Right atrium auricular region (tissue), 2 donors: ENCODE measurements around the gene PARP15. TPM values are rescaled to one million over a fixed set of nuclear protein-coding genes. Genes with fewer than 3 reads are reported as not detected.

Experiments
- DNase-seq: peaks from one replicate; pipeline ENCODE4 v3.0.0-alpha.2; 2019; ENCODE audit warnings: low spot score
- H3K27ac ChIP-seq, 2 donors: fragments of 200-600 bp; sonication (generic); 1 replicate in 1 of 2; 2 replicates in 1 of 2; pipeline ENCODE4 v1.5.1; 2016 to 2019
- H3K27me3 ChIP-seq, 2 donors: fragments of 200-600 bp; sonication (generic); one replicate each; pipeline versions ENCODE4 v1.5.1 to v1.6.0; 2017 to 2019
- H3K36me3 ChIP-seq: fragments of 200-600 bp; sonication (generic); one replicate; pipeline ENCODE4 v1.5.1; 2016
- H3K4me1 ChIP-seq, 2 donors: fragments of 200-600 bp; sonication (generic); one replicate each; pipeline versions ENCODE4 v1.5.1 to v1.6.0; 2017 to 2019
- H3K4me3 ChIP-seq, 2 donors: fragments of 200-600 bp; sonication (generic); 1 replicate in 1 of 2; 2 replicates in 1 of 2; pipeline ENCODE4 v1.5.1; 2017 to 2019; ENCODE audit warnings: mild to moderate bottlenecking in 1 of 2, moderate library complexity in 1 of 2
- H3K9me3 ChIP-seq, 2 donors: fragments of 200-600 bp; sonication (generic); one replicate each; pipeline ENCODE4 v1.5.1; 2019
- total RNA-seq, 2 donors: library from RNA; depleted of rRNA; stranded (reverse); fragments of >200 nt; gene quantifications; one replicate each; pipeline ENCODE4 v1.1.0, GENCODE V29; 2016
- TF ChIP-seq, protein P1 (sequence below), 2 donors: fragments of 200-600 bp; sonication (generic); IDR thresholded peaks; one replicate each; pipeline ENCODE4 v1.5.1; 2019; ENCODE audit warnings: antibody characterized with exemption in 2 of 2

The PARP15 gene
- total RNA-seq, 2 donors from 2014 or later: 1.1 to 1.7 TPM

DNA sequence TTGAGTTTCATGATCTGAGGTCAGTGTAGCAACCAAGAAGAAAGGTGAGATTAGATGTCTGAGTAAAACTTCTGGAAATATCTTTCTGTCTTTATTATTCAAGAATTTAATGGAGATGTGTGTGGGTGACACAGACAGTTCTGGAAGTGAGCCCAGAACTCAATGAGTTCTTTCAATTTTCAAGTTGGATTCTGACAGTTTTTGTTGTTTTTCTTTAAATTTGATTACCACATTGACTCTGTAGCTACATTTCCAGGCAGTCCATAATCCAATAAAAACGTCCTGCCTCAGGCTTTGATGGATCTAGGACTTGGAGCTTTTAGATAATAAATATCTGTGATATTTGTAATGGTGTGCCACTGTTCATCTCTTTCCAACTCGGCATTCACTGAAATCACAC, 99.3 kb downstream of the PARP15 start:
- H3K4me3 ChIP-seq: no peak overlapping the region
- no peaks in the 10 kb centered on the region for H3K27me3 ChIP-seq
- H3K27ac ChIP-seq: no peak overlapping the region
- no peaks in the 10 kb centered on the region for H3K36me3 ChIP-seq
- no peaks in the 10 kb centered on the region for H3K9me3 ChIP-seq
- TF ChIP-seq, protein P1, sequence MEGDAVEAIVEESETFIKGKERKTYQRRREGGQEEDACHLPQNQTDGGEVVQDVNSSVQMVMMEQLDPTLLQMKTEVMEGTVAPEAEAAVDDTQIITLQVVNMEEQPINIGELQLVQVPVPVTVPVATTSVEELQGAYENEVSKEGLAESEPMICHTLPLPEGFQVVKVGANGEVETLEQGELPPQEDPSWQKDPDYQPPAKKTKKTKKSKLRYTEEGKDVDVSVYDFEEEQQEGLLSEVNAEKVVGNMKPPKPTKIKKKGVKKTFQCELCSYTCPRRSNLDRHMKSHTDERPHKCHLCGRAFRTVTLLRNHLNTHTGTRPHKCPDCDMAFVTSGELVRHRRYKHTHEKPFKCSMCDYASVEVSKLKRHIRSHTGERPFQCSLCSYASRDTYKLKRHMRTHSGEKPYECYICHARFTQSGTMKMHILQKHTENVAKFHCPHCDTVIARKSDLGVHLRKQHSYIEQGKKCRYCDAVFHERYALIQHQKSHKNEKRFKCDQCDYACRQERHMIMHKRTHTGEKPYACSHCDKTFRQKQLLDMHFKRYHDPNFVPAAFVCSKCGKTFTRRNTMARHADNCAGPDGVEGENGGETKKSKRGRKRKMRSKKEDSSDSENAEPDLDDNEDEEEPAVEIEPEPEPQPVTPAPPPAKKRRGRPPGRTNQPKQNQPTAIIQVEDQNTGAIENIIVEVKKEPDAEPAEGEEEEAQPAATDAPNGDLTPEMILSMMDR (IDR thresholded peaks at IDR 0.05): no peak
- DNase-seq: no peak
- peaks cover 0 to 16% of the 10 kb centered on the region in 2 donors for H3K4me1 ChIP-seq

DNA sequence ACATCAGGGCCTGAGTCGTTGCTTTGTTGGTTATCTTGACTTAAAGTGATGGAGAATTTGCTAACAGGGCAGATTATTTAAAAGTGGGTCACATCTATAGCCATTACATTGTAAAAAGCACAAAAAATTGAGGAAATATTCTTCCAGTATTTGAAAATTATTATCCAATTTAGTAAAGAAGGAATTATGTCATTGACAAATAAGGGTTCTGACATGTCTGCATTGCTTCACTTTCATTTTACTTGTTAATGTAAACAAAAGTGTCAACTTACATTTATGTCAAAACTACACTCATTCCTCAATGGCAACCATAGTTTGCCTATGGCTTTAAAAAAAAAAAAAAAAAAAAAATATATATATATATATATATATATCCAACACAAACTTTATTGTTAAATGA, 99.8 kb downstream of the PARP15 start:
- Histone ChIP-seq H3K27ac (no peak overlapping the region), H3K9me3 (no peaks in the 10 kb centered on the region)
- TF ChIP-seq, protein P1 (IDR thresholded peaks at IDR 0.05): no peak

DNA sequence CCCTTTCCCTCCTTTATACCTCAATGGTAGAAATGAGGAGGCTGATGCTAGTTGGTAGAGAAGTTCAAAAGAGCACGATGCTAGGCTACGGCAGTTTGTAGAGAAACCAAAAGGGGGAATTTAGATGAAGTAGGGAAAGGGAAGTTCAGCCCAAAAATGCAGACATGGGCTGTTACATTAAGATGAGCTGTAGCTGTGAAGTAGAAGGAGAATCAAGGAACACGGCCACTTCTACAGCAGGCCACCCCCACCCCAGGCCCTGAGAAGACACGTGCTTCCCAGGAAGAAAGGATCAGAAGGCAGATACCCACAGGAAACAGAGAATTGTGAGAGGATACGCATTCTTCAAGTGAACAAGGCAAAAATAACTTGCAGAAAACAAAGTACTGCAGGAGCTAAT, 101.1 kb downstream of the PARP15 start:
- TF ChIP-seq, protein P1 (IDR thresholded peaks at IDR 0.05): no peak
- Histone ChIP-seq H3K4me3 (no peak overlapping the region), H3K27ac (peak overlapping the region; percentile 93), H3K36me3 (no peaks in the 10 kb centered on the region), H3K27me3 (no peaks in the 10 kb centered on the region), H3K9me3 (no peaks in the 10 kb centered on the region), H3K4me1 (peaks cover 0 to 26% of the 10 kb centered on the region in 2 donors)
- no peak for DNase-seq

More for the DNA sequence above, 99.8 kb downstream of the PARP15 start:
- H3K27me3 ChIP-seq: no peaks in the 10 kb centered on the region
- no peak for DNase-seq
- H3K36me3 ChIP-seq: no peaks in the 10 kb centered on the region
- no peak overlapping the region for H3K4me3 ChIP-seq
- H3K4me1 ChIP-seq: peaks cover 0 to 19% of the 10 kb centered on the region in 2 donors

DNA sequence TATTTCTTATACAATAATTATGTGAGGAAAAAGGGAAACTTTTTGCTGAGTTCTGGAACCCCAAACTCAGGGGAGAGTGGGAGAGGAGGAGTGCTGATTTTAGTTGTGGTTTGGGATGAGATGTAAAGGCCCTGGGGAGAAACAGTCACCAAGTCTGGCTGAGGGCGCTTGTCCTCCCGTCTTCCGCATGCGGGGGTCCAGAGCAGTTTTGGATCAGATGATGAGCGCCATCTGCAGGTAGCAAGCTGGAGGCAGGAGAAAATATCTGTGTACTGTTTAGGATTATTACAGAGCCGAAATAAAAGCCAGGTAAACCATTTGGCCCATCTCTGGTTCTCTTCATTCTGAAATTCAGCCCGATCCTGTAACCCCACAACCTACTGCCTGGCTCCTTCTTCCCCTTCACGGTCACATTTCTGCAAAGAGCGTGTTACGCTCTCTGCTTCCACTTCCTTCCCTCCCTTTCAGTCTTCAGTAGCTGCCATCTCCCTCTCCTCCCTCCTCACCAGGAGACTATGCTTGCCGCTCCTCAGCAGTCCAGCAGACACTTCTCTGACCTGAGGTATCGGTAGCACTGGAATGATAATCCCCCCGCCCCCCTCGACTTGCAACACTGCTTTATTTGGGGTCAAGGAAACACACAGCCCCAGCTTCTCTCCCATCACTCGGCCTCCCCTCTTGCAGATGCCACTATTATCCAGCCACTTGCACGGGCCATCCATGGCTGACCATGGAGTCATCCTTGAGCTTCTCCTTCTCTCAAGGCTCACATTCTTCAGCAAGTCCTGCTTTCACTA, 101.8 kb downstream of the PARP15 start:
- peak overlapping the region; percentile 93 for H3K27ac ChIP-seq
- DNase-seq: peak; percentile 87
- no peaks in the 10 kb centered on the region for H3K9me3 ChIP-seq
- H3K4me3 ChIP-seq: peak overlapping the region; percentile 86 to 93
- TF ChIP-seq, protein P1 (IDR thresholded peaks at IDR 0.05): peak; percentile 83 to 90
- peaks cover 0 to 26% of the 10 kb centered on the region in 2 donors for H3K4me1 ChIP-seq
- no peaks in the 10 kb centered on the region for H3K36me3 ChIP-seq
- H3K27me3 ChIP-seq: no peaks in the 10 kb centered on the region

DNA sequence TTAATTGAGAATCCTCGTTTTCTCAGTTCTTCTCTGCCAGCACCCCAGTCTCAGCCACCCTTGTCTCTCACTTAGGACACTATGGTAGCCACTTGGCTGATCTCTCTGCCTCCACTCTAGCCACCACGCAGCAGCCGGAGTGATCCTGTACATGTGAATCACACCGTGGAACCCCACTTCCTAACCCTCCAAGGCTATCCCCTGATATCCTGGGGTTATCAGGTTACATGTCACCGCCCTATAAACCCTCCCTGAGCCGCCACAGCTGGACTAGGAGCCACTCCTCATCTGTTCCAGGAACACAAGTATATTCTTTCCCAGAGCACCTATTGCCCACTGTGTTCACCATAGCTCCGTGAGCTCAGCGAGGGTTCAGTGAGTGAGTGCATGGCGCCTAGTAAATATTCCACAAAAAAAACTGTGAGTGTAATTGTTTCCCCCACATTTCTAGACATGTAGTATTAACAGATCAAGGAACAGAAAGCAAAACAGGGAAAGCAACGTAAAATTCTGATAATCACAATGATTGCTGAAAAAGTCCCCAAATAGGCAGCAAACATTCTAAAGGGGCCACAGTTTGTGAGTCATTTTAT, 102.5 kb downstream of the PARP15 start:
- Histone ChIP-seq H3K36me3 (no peaks in the 10 kb centered on the region), H3K4me3 (peak overlapping the region; percentile 86 to 93), H3K27ac (peak overlapping the region; percentile 93), H3K9me3 (no peaks in the 10 kb centered on the region), H3K27me3 (no peaks in the 10 kb centered on the region), H3K4me1 (peaks cover 0 to 26% of the 10 kb centered on the region in 2 donors)
- DNase-seq: no peak
- TF ChIP-seq, protein P1 (IDR thresholded peaks at IDR 0.05): no peak
